ENCODE results near the gene HOTAIR.

HOTAIR gene

GRCh38 chr12:53981634-53982565 is 7.1 kb upstream of the HOTAIR start:
- no peak for TF ChIP-seq CTCF (IDR thresholded peaks at IDR 0.05; ENCODE audit: borderline replicate concordance, control extremely low read depth, extremely low read depth, insufficient read depth, missing control alignments)
- in situ Hi-C loops (cut with MboI; ENCODE audit: low sequenced_read_pairs, unreplicated experiment): no loop called here
- no peak for DNase-seq (ENCODE audit: low spot score)

GRCh38 chr12:53980802-53981496 is 6.2 kb upstream of the HOTAIR start:
- no peak for TF ChIP-seq CTCF (IDR thresholded peaks at IDR 0.05; ENCODE audit: borderline replicate concordance, control extremely low read depth, extremely low read depth, insufficient read depth, missing control alignments)
- in situ Hi-C loops (cut with MboI; ENCODE audit: low sequenced_read_pairs, unreplicated experiment): no loop called here
- DNase-seq (ENCODE audit: low spot score): no peak

- no peak for DNase-seq (ENCODE audit: low spot score)
- in situ Hi-C loops (cut with MboI; ENCODE audit: low sequenced_read_pairs, unreplicated experiment): no loop called here
- TF ChIP-seq CTCF (IDR thresholded peaks at IDR 0.05; ENCODE audit: borderline replicate concordance, control extremely low read depth, extremely low read depth, insufficient read depth, missing control alignments): no peak
Measured at GRCh38 chr12:53980104-53980801, 5.5 kb upstream of the HOTAIR start.

GRCh38 chr12:53978477-53979356 is 4.0 kb upstream of the HOTAIR start:
- no peak for TF ChIP-seq CTCF (IDR thresholded peaks at IDR 0.05; ENCODE audit: borderline replicate concordance, control extremely low read depth, extremely low read depth, insufficient read depth, missing control alignments)
- in situ Hi-C loops (cut with MboI; ENCODE audit: low sequenced_read_pairs, unreplicated experiment): no loop called here
- DNase-seq (ENCODE audit: low spot score): no peak

GRCh38 chr12:53977596-53978445 is 3.1 kb upstream of the HOTAIR start:
- in situ Hi-C loops (cut with MboI; ENCODE audit: low sequenced_read_pairs, unreplicated experiment): no loop called here
- DNase-seq (ENCODE audit: low spot score): no peak
- TF ChIP-seq CTCF (IDR thresholded peaks at IDR 0.05; ENCODE audit: borderline replicate concordance, control extremely low read depth, extremely low read depth, insufficient read depth, missing control alignments): no peak
